Measurements from ENCODE around the gene NEIL3.
"Not testable (repeated sequence)": the region's sequence is repeated elsewhere in the genome, so short reads cannot be mapped to it uniquely, and the experiment has no call there.

The NEIL3 gene

GRCh38 chr4:177302371-177303100, 7.1 kb upstream of the NEIL3 start:
- DNase-seq (ENCODE audit: low read depth in 2 of 2): no peak

GRCh38 chr4:177304094-177304493, 5.6 kb upstream of the NEIL3 start:
- DNase-seq (ENCODE audit: low read depth in 2 of 2): no peak

- DNase-seq (ENCODE audit: low read depth in 2 of 2): not testable (repeated sequence)
These were observed 4.8 kb upstream of the NEIL3 start for GRCh38 chr4:177304864-177305263.

- no peak for DNase-seq (ENCODE audit: low read depth in 2 of 2)
These were observed 1.5 kb upstream of the NEIL3 start for GRCh38 chr4:177308125-177308524.

GRCh38 chr4:177308847-177309521, 690 bp upstream of the NEIL3 start:
- DNase-seq (ENCODE audit: low read depth in 2 of 2): no peak

GRCh38 chr4:177311589-177311988, 1.9 kb downstream of the NEIL3 start:
- no peak for DNase-seq (ENCODE audit: low read depth in 2 of 2)

GRCh38 chr4:177313263-177313662, 3.6 kb downstream of the NEIL3 start:
- no peak for DNase-seq (ENCODE audit: low read depth in 2 of 2)

GRCh38 chr4:177315767-177316464, 6.2 kb downstream of the NEIL3 start:
- no peak for DNase-seq (ENCODE audit: low read depth in 2 of 2)

GRCh38 chr4:177320721-177321120, 11.0 kb downstream of the NEIL3 start:
- DNase-seq (ENCODE audit: low read depth in 2 of 2): no peak

GRCh38 chr4:177321647-177322046, 12.0 kb downstream of the NEIL3 start:
- DNase-seq (ENCODE audit: low read depth in 2 of 2): no peak

GRCh38 chr4:177322266-177322665, 12.6 kb downstream of the NEIL3 start:
- no peak for DNase-seq (ENCODE audit: low read depth in 2 of 2)

GRCh38 chr4:177322881-177323280, 13.2 kb downstream of the NEIL3 start:
- DNase-seq (ENCODE audit: low read depth in 2 of 2): no peak

GRCh38 chr4:177323416-177323815, 13.7 kb downstream of the NEIL3 start:
- DNase-seq (ENCODE audit: low read depth in 2 of 2): no peak

GRCh38 chr4:177332119-177332518, 22.4 kb downstream of the NEIL3 start:
- no peak for DNase-seq (ENCODE audit: low read depth in 2 of 2)

GRCh38 chr4:177339477-177340374, 30.1 kb downstream of the NEIL3 start:
- no peak for DNase-seq (ENCODE audit: low read depth in 2 of 2)

- no peak for DNase-seq (ENCODE audit: low read depth in 2 of 2)
These were observed 38.7 kb downstream of the NEIL3 start for GRCh38 chr4:177348348-177348747.

- DNase-seq (ENCODE audit: low read depth in 2 of 2): no peak
These were observed 39.5 kb downstream of the NEIL3 start for GRCh38 chr4:177349191-177349590.

GRCh38 chr4:177351622-177352244, 42.1 kb downstream of the NEIL3 start:
- DNase-seq (ENCODE audit: low read depth in 2 of 2): no peak

- DNase-seq (ENCODE audit: low read depth in 2 of 2): no peak
These were observed 46.5 kb downstream of the NEIL3 start for GRCh38 chr4:177356206-177356605.

GRCh38 chr4:177356921-177357320, 47.2 kb downstream of the NEIL3 start:
- DNase-seq (ENCODE audit: low read depth in 2 of 2): no peak

- DNase-seq (ENCODE audit: low read depth in 2 of 2): no peak
These were observed 57.7 kb downstream of the NEIL3 start for GRCh38 chr4:177367336-177367735.
